NCI-H1436 (cell line): Measurements from ENCODE around the gene HOXA7.

Experiments used
- DNase-seq: peaks from one replicate; lab custom pipeline; 2025; lab: John Stamatoyannopoulos, UW

HOXA7 gene

DNA sequence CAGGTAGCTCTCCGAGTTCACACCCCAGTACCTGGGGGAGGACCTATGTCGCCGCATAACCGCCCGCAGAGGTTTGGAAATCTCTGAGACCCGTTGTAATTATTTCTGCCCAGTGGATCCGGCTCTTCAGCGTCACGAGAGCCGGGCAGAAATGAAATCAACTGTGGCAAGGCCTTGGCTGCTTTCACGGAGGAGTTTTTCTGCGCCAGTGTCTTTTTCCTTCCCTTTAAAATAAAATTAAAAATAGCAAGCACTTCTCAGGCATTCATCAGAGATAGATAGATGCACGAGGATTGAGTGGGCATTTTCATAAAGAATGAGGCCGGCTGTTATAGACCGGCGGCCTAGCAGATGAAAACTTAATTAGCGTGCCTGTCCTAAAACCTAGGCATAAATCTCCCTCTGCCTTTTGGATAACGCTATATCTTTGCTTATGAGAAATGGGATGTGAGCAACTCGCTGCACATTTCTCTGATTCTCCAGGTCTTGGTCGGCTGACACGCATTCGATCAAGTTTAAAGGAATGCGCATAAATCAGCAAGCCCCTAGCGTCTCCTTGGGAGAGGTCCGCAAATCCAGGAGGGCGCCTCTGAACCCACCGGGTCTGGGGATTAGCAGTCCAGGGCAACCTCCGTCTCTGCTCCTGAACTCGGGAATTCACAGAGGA lies 37.0 kb upstream of the HOXA7 start:
- no peak for DNase-seq

GRCh38 chr7:27192546-27193334 lies 36.3 kb upstream of the HOXA7 start:
- no peak for DNase-seq

- no peak for DNase-seq
These were observed 35.5 kb upstream of the HOXA7 start for GRCh38 chr7:27191833-27192545.

- DNase-seq: no peak
These were observed 34.8 kb upstream of the HOXA7 start for GRCh38 chr7:27191161-27191731.

GRCh38 chr7:27189997-27190748 lies 33.7 kb upstream of the HOXA7 start:
- DNase-seq: no peak

DNA sequence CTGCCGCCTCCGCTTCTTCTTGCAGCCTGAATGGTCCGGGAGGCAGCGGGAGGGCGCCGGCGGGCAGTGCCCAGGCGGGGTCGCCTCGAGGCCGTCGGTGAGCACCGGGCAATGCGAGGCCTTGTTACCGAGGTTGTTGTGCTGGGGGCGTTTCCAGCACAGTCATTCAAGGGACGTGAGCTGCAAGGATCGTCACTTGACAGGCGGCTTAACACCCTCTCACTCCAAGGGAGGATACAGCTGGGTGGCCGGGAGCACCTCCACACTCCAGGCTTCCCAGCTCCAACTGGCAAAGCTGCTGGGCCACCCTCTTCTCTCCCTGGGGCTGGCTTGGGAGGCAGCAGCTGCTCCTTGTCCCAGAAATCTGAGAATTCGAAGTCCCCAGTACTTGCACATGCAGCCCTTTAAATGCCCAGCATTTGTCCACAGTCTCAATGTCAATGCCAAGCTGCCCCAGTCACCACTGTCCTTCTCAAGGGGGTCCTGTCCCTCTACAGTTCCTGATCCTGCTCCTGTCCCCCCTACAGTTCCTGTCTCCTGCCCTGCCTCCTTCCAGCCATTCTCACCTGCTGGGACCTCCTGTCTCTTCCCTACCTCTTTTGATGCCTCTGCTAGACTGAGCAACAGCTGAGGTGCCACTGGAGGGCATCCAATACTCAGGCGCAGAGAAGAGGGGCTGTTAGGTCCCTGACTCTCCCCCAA lies 33.0 kb upstream of the HOXA7 start:
- DNase-seq: no peak

- no peak for DNase-seq
These were observed 32.2 kb upstream of the HOXA7 start for GRCh38 chr7:27188386-27189294.

DNA sequence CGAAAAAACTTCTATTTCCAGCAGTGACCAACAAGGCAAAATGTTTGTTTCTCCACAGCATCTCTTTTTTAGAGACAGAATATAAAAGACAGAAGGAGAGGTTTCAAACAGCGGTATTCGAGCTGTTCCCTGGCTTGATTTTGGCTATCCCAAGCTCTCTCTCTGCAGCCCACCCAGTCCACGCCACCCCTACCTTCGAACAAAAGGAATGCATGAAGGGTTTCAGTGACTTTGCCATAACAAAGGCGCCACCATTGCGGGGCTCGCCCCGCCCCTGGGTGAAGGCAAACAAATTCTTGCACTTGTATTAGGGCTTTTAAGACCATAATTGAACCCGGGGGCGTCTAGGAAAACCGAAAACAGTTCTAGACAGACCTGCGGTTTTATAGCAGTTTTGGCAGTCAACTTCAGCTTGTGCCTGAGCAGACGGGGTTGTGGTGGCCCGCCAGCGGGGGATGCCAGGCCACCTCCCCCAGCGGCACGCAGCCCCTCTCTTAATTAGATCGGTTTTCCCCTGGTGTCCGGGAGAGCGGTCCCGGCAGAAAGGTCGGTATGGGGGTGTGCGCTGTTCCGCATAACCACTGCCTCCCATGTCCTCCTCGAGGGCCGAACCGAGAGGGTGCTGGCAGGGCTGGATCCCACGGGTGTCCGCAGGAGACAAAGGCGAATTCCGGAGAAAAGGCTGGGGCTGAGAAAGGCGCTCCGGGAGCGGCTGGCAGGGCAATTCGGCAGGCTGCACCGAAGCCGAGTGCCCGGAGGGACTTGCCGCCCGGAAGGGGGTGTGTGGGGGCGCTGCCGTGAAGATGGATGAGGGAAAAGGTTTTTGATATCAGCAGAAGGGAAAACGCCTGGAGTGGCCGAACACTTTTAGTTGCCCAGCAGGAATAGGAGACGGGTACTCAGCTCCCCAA lies 31.3 kb upstream of the HOXA7 start:
- no peak for DNase-seq

- no peak for DNase-seq
These were observed 30.4 kb upstream of the HOXA7 start for GRCh38 chr7:27186668-27187474.

GRCh38 chr7:27185854-27186667 lies 29.6 kb upstream of the HOXA7 start:
- no peak for DNase-seq

- no peak for DNase-seq
These were observed 28.8 kb upstream of the HOXA7 start, which contains the start of gene HOXA11 for GRCh38 chr7:27185013-27185853. Gene HOXA11 (minus strand): TSS chr7:27185232. CDS start chr7:27185144, 88 bp downstream.

DNA sequence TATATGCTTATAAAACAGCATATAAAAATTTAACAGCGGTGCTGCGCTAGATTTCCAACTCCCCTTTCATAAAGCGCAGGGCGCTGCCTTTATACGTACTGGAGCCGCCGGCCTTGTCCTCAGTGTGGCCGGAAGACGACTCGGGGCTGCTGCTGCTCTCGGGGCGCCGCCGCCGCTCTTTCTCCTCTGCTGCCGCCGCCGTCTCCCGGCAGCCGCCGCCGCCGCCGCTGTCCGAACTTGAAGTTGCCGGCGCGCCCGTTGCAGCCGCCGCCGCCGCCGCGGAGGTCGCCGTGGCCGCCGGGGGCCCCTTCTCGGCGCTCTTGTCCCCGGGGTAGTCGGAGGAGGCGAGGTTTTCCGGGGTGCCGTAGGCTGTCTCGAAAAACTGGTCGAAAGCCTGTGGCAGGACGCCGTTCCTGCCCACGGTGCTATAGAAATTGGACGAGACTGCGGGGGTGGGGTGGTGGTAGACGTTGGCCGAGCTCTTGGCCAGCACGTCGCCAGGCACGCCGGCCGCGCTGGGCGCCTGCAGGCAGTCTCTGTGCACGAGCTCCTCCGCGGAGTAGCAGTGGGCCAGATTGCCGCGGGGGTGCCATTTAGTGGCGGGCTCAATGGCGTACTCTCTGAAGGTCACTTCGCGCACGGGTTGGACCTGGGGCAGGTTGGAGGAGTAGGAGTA lies 28.0 kb upstream of the HOXA7 start:
- no peak for DNase-seq

DNA sequence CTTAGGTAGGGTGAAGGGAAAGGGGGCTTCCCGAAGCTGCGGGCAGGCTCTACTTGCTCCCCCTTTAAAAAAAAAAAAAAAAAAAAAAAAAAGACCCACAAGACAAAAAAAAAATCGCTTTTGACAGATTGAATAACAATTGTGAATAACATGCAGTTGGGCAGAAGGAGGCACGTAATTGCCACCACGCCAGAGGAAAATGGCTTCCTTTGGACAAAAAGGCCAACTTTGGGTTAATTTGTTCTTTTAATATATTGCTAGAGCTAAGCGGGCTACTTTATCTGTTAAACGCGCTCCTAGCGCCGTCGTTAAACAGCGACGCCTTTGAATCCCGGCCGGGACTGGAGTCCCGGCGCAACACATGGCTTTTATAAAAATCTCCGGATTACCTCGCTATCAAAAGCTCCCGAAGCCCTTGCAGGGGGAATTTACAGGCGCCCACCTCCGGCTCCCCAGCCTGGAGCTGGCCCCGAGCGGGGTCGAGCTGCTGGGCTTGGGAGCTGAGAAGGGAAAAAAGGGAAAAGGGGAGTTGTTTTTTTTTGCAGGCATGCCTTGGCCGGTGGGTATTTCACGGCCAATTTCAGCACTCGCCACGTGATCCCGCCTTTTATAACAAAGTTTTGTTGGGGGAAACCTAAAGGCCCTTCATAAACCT lies 27.3 kb upstream of the HOXA7 start:
- no peak for DNase-seq

DNA sequence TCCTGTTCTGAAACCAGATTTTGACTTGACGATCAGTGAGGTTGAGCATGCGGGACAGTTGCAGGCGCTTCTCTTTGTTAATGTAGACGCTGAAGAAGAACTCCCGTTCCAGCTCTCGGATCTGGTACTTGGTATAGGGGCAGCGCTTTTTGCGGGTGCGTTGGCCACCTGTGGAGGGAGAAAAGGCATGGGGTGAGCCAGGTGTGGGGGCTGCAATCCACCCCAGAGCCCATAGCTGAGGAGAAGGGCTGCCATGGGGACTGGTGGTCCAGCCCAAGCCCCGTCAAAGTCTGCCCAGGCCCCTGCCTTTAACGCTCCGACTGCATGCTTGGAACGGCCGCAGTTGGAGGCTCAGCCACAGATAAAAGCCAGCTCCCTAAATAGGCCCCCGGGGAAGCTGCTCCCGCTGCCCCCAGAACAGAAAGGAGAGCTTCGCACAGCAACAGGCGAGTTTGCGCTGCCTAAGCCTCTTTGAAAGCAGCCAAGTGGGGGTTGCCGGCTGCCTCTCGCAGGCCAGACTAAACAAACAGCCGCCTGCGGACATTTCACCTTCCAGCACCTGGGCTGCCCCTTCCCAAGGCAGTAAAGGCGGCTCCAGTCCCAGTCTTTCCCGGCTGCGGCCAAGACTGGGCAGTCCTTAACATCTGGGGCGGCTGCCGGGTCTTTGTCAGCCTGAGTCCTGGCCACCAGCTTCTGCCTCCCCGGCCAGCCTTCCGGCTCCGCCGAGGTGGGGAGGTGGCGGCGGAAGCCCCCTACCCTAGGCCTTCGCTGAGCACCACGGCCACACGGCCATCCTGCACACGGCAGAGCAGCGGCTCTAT lies 26.6 kb upstream of the HOXA7 start:
- DNase-seq: no peak
